Neural cell (in vitro differentiated cells): Measurements from ENCODE around the gene LARP1. TPM values are rescaled to one million over a fixed set of nuclear protein-coding genes. Genes with fewer than 3 reads are reported as not detected.

ENCODE experiments used
- H2AFZ ChIP-seq: fragments of 200-600, 300-800 bp; sonication (generic), shearing (Covaris generic); 2 replicates; pipeline ENCODE4 v1.6.0; 2014; ENCODE audit warnings: low read depth, mild to moderate bottlenecking, antibody characterized with exemption, low read length, moderate library complexity
- H3F3A ChIP-seq: fragments of 200-600 bp; shearing (Covaris generic); 2 replicates; pipeline ENCODE4 v1.6.1; 2016; ENCODE audit warnings: mild to moderate bottlenecking, moderate library complexity, mixed read lengths, antibody characterized with exemption, low read length; ENCODE audit not compliant: insufficient read depth, poor library complexity, severe bottlenecking
- H3K27ac ChIP-seq: fragments of 200-600, 300-800 bp; sonication (generic), shearing (Covaris generic); 2 replicates; pipeline ENCODE4 v1.5.1; 2014; ENCODE audit warnings: mild to moderate bottlenecking, low read length, moderate library complexity
- H3K27me3 ChIP-seq: fragments of 300-800, 200-600 bp; sonication (generic), shearing (Covaris generic); 2 replicates; pipeline ENCODE4 v1.6.0; 2014; ENCODE audit warnings: mild to moderate bottlenecking, low read depth, low read length, moderate library complexity; ENCODE audit not compliant: insufficient read depth
- H3K36me3 ChIP-seq: fragments of 300-800, 200-600 bp; sonication (generic), shearing (Covaris generic); 2 replicates; pipeline ENCODE4 v1.5.1; 2014; ENCODE audit warnings: mild to moderate bottlenecking, antibody characterized with exemption, low read length, moderate library complexity; ENCODE audit not compliant: insufficient read depth
- H3K4me2 ChIP-seq: fragments of 300-800, 200-600 bp; sonication (generic), shearing (Covaris generic); 2 replicates; pipeline ENCODE4 v1.6.0; 2014; ENCODE audit warnings: mild to moderate bottlenecking, low read length
- H3K4me3 ChIP-seq: fragments of 300-800, 200-600 bp; sonication (generic), shearing (Covaris generic); 2 replicates; pipeline ENCODE4 v1.5.1; 2014; ENCODE audit warnings: mild to moderate bottlenecking, low read length, moderate library complexity
- H3K79me2 ChIP-seq: fragments of 200-600 bp; shearing (Covaris generic); replicated peaks from 2 replicates; pipeline ENCODE4 v1.6.0; 2014; ENCODE audit warnings: mild to moderate bottlenecking, low read length, moderate library complexity; ENCODE audit not compliant: insufficient read depth
- H3K9ac ChIP-seq: fragments of 300-800, 200-600 bp; sonication (generic), shearing (Covaris generic); 2 replicates; pipeline ENCODE4 v1.6.1; 2016; ENCODE audit warnings: mild to moderate bottlenecking, low read length, mixed read lengths
- H3K9me2 ChIP-seq: fragments of 200-600 bp; shearing (Covaris generic); 2 replicates; pipeline ENCODE4 v1.6.1; 2016; ENCODE audit warnings: mild to moderate bottlenecking, low read length, mixed read lengths; ENCODE audit not compliant: insufficient read depth
- H3K9me3 ChIP-seq: fragments of 200-600, 300-800 bp; sonication (generic), shearing (Covaris generic); 2 replicates; pipeline ENCODE4 v1.6.1; 2016; ENCODE audit warnings: mild to moderate bottlenecking, mixed run types, low read length, moderate library complexity, mixed read lengths
- H4K20me1 ChIP-seq: fragments of 200-600 bp; shearing (Covaris generic); 2 replicates; pipeline ENCODE4 v1.6.1; 2016; ENCODE audit warnings: mild to moderate bottlenecking, mixed run types; ENCODE audit not compliant: insufficient read depth
- CTCF ChIP-seq: fragments of 450-650 bp; IDR thresholded peaks from 2 replicates; pipeline ENCODE4 v1.5.1; 2014; ENCODE audit warnings: antibody characterized with exemption, mild to moderate bottlenecking, moderate library complexity; ENCODE audit not compliant: poor library complexity, severe bottlenecking
- EP300 ChIP-seq: fragments of 450-650 bp; conservative IDR thresholded peaks from 2 replicates; pipeline ENCODE4 v1.6.1; 2014; ENCODE audit warnings: antibody characterized with exemption, mild to moderate bottlenecking, moderate library complexity; ENCODE audit not compliant: poor library complexity, severe bottlenecking
- EZH2 ChIP-seq: fragments of 200-600, 300-800 bp; shearing (Covaris generic), sonication (generic); IDR thresholded peaks from 2 replicates; pipeline ENCODE4 v1.6.1; 2014; ENCODE audit warnings: antibody characterized with exemption, low read length, borderline replicate concordance, mild to moderate bottlenecking; ENCODE audit not compliant: insufficient read depth, poor library complexity, severe bottlenecking
- MXI1 ChIP-seq: fragments of 450-650 bp; conservative IDR thresholded peaks from 2 replicates; pipeline ENCODE4 v1.6.1; 2014; ENCODE audit warnings: antibody characterized with exemption, mild to moderate bottlenecking; ENCODE audit not compliant: poor library complexity, severe bottlenecking
- POLR2AphosphoS5 ChIP-seq: IDR thresholded peaks from 2 replicates; pipeline ENCODE4 v1.6.1; 2012
- RAD21 ChIP-seq: fragments of 450-650 bp; conservative IDR thresholded peaks from 2 replicates; pipeline ENCODE4 v1.6.1; 2014; ENCODE audit warnings: antibody characterized with exemption, mild to moderate bottlenecking, moderate library complexity
- REST ChIP-seq: IDR thresholded peaks from 2 replicates; pipeline ENCODE4 v1.6.1; 2012; ENCODE audit warnings: borderline replicate concordance
- SMC3 ChIP-seq: fragments of 450-650 bp; conservative IDR thresholded peaks from 2 replicates; pipeline ENCODE4 v1.6.1; 2014; ENCODE audit warnings: antibody characterized with exemption, mild to moderate bottlenecking, moderate library complexity; ENCODE audit not compliant: poor library complexity
- TAF1 ChIP-seq: IDR thresholded peaks from 2 replicates; pipeline ENCODE4 v1.6.1; 2012; ENCODE audit warnings: low read depth
- polyA plus RNA-seq: library from polyadenylated mRNA; depleted of rRNA; stranded (reverse); fragments of >200 nt; gene quantifications from 2 replicates; pipeline ENCODE4 v1.2.3, GENCODE V29; 2014

The LARP1 gene
- polyA plus RNA-seq, 1 donor from 2014 or later: 36.1 TPM

- TF ChIP-seq MXI1: no peak
- no peak for TF ChIP-seq TAF1
- TF ChIP-seq SMC3: no peak
- TF ChIP-seq EP300: no peak
- no peak for TF ChIP-seq CTCF
- no peak for TF ChIP-seq RAD21
- no peak for TF ChIP-seq EZH2
- no peak for TF ChIP-seq REST
- no peak for TF ChIP-seq POLR2AphosphoS5
- H3F3A ChIP-seq: peaks cover 3% of the 10 kb centered on the region
- H3K36me3 ChIP-seq: no peaks in the 10 kb centered on the region
- no peak overlapping the region for H3K27ac ChIP-seq
- no peaks in the 10 kb centered on the region for H4K20me1 ChIP-seq
- H2AFZ ChIP-seq: no peak overlapping the region
- no peaks in the 10 kb centered on the region for H3K9me3 ChIP-seq
- H3K9ac ChIP-seq: no peak overlapping the region
- no peaks in the 10 kb centered on the region for H3K27me3 ChIP-seq
- no peak overlapping the region for H3K4me3 ChIP-seq
- H3K9me2 ChIP-seq: no peaks in the 10 kb centered on the region
- peaks cover 61% of the 10 kb centered on the region for H3K79me2 ChIP-seq
- no peak overlapping the region for H3K4me2 ChIP-seq
These were observed 106.8 kb downstream of the LARP1 start for GRCh38 chr5:154861946-154862345.

- Histone ChIP-seq H3K36me3 (no peaks in the 10 kb centered on the region), H3K27ac (no peak overlapping the region), H3F3A (no peaks in the 10 kb centered on the region), H3K9ac (no peak overlapping the region), H3K4me2 (no peak overlapping the region), H3K79me2 (peaks cover 61% of the 10 kb centered on the region), H3K9me3 (no peaks in the 10 kb centered on the region), H4K20me1 (no peaks in the 10 kb centered on the region), H3K27me3 (no peaks in the 10 kb centered on the region), H2AFZ (no peak overlapping the region), H3K9me2 (no peaks in the 10 kb centered on the region), H3K4me3 (no peak overlapping the region)
- TF ChIP-seq TAF1: no peak
- no peak for TF ChIP-seq EP300
- TF ChIP-seq REST: no peak
- TF ChIP-seq POLR2AphosphoS5: no peak
- TF ChIP-seq CTCF: no peak
- TF ChIP-seq EZH2: no peak
- no peak for TF ChIP-seq MXI1
- TF ChIP-seq SMC3: no peak
- TF ChIP-seq RAD21: no peak
These were observed 107.6 kb downstream of the LARP1 start for GRCh38 chr5:154862766-154863165.
